Cardiac septum (tissue), 1 donor: Measurements from ENCODE around the gene ZNF772. TPM values are rescaled to one million over a fixed set of nuclear protein-coding genes. Genes with fewer than 3 reads are reported as not detected.
"Not testable (repeated sequence)": the region's sequence is repeated elsewhere in the genome, so short reads cannot be mapped to it uniquely, and the experiment has no call there.

Source experiments
- DNase-seq: peaks from one replicate; pipeline ENCODE4 v3.0.0-alpha.2; 2020; ENCODE audit warnings: low spot score
- intact Hi-C: fragments of 100-400 bp; cut with DNase I; formaldehyde crosslinking; loops from one replicate; pipeline ENCODE4 v1.14.0; 2022
- long read RNA-seq: library from polyadenylated mRNA; unstranded; transcript quantifications from one replicate; pipeline ENCODE4 v2.0.0, GENCODE V29; 2021
- total RNA-seq: library from RNA; stranded (reverse); fragmentation: NEBNext Ultra II Directional; extraction: Animal tissue kit (Norgen Biotek cat#: 25700); gene quantifications from one replicate; pipeline ENCODE4 v1.2.1, GENCODE V29; 2021
- donor health status: DM: no; HTN: no; CAD: no.

Gene ZNF772
- total RNA-seq: 23.7 TPM
- long read RNA-seq, full-length matches to known transcripts: 8 of 14 reads
- long read RNA-seq, partial matches to known transcripts: 1 of 14 reads
- long read RNA-seq, other reads (novel, unspliced or antisense): 5 of 14 reads

- intact Hi-C loops: no loop called here
These were observed at the start of gene ZNF772 for GRCh38 chr19:57477191-57478008. TSS of gene ZNF772 (minus strand) at chr19:57477566. CDS start at chr19:57477309, 257 bp downstream.

GRCh38 chr19:57518021-57518420 is 40.7 kb upstream of the ZNF772 start:
- intact Hi-C loops: not testable (repeated sequence)

More at GRCh38 chr19:57477191-57478008, at the start of gene ZNF772:
- peak; percentile 94 for DNase-seq

GRCh38 chr19:57515255-57515654 is 37.9 kb upstream of the ZNF772 start:
- no peak for DNase-seq
- intact Hi-C loops: no loop called here

More at GRCh38 chr19:57518021-57518420, 40.7 kb upstream of the ZNF772 start:
- not testable (repeated sequence) for DNase-seq

- intact Hi-C loops: no loop called here
- DNase-seq: no peak
These were observed 35.5 kb upstream of the ZNF772 start for GRCh38 chr19:57512845-57513244.

DNA sequence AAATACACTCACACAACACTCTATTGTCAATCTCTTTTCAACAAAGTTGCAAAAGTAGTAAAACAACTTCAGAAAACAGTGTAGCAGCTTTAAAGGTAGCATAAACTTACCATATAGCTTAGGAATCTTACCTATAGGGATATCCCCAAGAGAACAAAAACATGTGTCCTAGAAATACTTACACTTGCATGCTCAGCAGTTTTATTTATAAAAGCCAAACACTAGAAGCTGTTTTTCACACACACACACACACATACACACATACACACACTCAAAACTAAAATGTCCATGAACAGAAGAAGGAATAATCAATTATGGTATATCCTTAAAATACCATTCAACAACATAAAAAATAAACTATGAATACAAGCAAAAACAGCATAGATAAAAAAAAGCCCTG is 34.1 kb upstream of the ZNF772 start:
- intact Hi-C loops: no loop called here
- DNase-seq: no peak

DNA sequence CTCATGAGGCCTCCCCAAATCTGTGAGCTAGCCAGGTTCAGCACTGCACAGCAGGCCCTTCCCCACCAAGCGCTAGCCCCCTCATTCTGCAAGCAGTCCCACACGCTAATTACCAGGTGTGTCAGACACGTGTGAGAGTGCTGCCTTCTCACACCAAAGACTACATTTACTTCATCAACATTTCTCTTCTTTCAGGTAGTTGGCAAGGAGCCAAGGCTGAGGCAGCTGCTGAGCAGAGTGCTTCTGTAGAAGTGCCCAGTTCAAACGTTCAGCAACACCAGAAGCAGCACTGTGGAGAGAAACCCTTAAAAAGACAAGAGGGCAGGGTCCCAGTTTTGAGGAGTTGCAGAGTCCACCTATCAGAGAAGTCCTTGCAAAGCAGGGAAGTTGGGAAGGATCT is 28.8 kb upstream of the ZNF772 start:
- intact Hi-C loops: no loop called here
- DNase-seq: no peak

DNA sequence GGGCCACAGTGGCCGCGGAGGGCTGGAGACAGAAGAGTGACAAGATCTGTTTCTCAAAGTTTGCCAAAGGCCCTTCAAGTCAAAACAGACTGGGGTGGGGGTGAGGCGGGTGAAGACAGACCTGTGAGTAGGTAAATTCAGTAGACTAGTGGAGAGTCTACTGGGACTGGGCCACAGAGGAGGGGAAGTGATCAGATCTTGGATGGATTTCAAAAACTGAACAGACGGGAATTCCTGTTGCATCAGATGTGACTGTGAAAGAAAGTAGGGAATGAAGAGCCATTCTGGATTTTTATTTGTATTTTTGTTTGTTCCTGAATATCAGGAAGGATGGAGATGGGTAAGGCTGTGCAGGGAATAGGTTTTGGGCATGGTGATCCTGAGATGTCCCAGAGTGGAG is 23.0 kb upstream of the ZNF772 start:
- DNase-seq, intact Hi-C loops: not testable (repeated sequence)

DNA sequence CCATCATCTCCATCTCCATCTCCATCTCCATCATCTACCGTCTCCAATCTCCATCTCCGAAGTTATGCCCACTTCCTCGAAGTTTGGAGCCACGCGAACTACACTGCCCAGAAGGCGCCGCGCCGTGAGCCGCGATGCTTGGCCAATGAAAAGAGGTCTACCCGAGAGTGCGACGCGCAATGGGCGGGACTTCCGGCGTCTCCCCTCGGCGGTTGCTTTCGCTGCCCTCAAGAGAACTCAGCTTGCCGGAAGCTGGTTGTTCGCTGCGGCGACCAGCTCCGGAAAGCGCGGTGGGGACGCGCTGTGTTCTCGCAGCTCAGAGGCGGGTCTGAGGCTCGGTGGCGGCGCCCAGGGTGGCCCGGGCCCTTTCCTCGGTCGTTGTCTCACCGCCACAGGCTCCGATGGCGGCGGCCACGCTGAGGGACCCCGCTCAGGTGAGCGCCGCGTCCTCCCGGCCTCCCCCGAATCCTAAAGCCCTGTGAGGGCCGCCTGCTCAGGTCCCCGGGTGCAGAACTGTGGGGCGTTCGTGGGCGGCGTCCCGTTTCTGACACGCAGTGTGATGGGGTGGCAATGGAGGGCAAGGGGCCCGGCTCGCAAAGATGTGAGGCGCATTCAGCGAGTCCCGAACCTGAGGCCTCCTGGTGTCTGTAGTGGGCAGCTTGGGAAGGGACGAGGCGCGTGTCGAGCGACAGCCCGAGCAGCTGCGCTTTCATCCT is 22.5 kb upstream of the ZNF772 start, which contains the start of gene ZNF773:
ZNF773 (plus strand) TSS at position 259 of the 716 bp plus-strand sequence; CDS start at position 402, 143 bp downstream.
- intact Hi-C loops: not testable (repeated sequence)
- peak; percentile 96 for DNase-seq

- DNase-seq, intact Hi-C loops: not testable (repeated sequence)
These were observed 21.9 kb upstream of the ZNF772 start for GRCh38 chr19:57499332-57499679.

GRCh38 chr19:57488299-57488644 is 10.9 kb upstream of the ZNF772 start:
- intact Hi-C loops, DNase-seq: not testable (repeated sequence)

GRCh38 chr19:57487477-57488298 is 10.3 kb upstream of the ZNF772 start, which contains the start of gene ZNF419:
TSS of gene ZNF419 (plus strand) at chr19:57487750. CDS start at chr19:57487951, 201 bp downstream.
- intact Hi-C loops: not testable (repeated sequence)
- DNase-seq: peak; percentile 93

- DNase-seq: no peak
- intact Hi-C loops: no loop called here
These were observed 3.7 kb downstream of the ZNF772 start for GRCh38 chr19:57473646-57474045.

- intact Hi-C loops: no loop called here
- peak; percentile 80 for DNase-seq
These were observed 10.9 kb downstream of the ZNF772 start for GRCh38 chr19:57466489-57466888.

- DNase-seq: no peak
- intact Hi-C loops: no loop called here
These were observed 11.5 kb downstream of the ZNF772 start for GRCh38 chr19:57465680-57466381.

- DNase-seq: no peak
- intact Hi-C loops: no loop called here
These were observed 25.1 kb downstream of the ZNF772 start for GRCh38 chr19:57452307-57452706.

GRCh38 chr19:57443121-57443696 is 34.2 kb downstream of the ZNF772 start:
- intact Hi-C loops: no loop called here
- no peak for DNase-seq

GRCh38 chr19:57441979-57442752 is 35.2 kb downstream of the ZNF772 start:
- intact Hi-C loops: no loop called here
- DNase-seq: no peak

GRCh38 chr19:57438925-57439324 is 38.4 kb downstream of the ZNF772 start:
- intact Hi-C loops: no loop called here
- DNase-seq: no peak
